ENCODE results near the gene TTC28. TPM values are rescaled to one million over a fixed set of nuclear protein-coding genes. Genes with fewer than 3 reads are reported as not detected.

The TTC28 gene
- total RNA-seq, 1 donor from 2014 or later: 70.8 TPM

DNA sequence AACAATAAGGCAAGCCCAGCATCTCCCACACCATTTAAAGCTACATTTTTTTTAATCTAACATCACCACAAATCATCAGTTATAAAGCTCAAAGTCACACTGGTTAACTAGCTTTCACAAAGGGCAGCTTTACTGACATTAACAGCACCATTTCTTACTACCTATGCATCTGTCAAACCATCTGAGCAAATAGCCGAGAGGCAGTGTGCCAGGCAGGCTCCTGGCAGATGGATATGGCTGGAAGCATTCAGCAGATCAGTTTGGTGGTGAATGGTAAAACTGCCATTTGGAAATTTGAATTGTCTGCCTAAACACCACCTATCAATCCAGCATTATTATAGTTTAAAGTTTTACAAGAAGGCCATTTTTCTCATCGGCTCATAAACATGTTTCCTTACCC, 131.2 kb downstream of the TTC28 start:
- H3K9me3 Mint-ChIP-seq (ENCODE audit: unreplicated experiment): no peaks in the 10 kb centered on the region
- H3K27ac Mint-ChIP-seq (ENCODE audit: unreplicated experiment): no peak overlapping the region
- peaks cover 4% of the 10 kb centered on the region for H3K27me3 Mint-ChIP-seq (ENCODE audit: unreplicated experiment)
- no peak overlapping the region for H3K4me3 Mint-ChIP-seq (ENCODE audit: unreplicated experiment)
- H3K4me1 Mint-ChIP-seq (ENCODE audit: unreplicated experiment): peaks cover 7% of the 10 kb centered on the region
- peaks cover 5% of the 10 kb centered on the region for H3K36me3 Mint-ChIP-seq (ENCODE audit: low read depth, unreplicated experiment)
- TF ChIP-seq, protein P1, sequence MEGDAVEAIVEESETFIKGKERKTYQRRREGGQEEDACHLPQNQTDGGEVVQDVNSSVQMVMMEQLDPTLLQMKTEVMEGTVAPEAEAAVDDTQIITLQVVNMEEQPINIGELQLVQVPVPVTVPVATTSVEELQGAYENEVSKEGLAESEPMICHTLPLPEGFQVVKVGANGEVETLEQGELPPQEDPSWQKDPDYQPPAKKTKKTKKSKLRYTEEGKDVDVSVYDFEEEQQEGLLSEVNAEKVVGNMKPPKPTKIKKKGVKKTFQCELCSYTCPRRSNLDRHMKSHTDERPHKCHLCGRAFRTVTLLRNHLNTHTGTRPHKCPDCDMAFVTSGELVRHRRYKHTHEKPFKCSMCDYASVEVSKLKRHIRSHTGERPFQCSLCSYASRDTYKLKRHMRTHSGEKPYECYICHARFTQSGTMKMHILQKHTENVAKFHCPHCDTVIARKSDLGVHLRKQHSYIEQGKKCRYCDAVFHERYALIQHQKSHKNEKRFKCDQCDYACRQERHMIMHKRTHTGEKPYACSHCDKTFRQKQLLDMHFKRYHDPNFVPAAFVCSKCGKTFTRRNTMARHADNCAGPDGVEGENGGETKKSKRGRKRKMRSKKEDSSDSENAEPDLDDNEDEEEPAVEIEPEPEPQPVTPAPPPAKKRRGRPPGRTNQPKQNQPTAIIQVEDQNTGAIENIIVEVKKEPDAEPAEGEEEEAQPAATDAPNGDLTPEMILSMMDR (IDR thresholded peaks at IDR 0.05; ENCODE audit: unreplicated experiment): no peak
- no peak for DNase-seq (ENCODE audit: low spot score)

DNA sequence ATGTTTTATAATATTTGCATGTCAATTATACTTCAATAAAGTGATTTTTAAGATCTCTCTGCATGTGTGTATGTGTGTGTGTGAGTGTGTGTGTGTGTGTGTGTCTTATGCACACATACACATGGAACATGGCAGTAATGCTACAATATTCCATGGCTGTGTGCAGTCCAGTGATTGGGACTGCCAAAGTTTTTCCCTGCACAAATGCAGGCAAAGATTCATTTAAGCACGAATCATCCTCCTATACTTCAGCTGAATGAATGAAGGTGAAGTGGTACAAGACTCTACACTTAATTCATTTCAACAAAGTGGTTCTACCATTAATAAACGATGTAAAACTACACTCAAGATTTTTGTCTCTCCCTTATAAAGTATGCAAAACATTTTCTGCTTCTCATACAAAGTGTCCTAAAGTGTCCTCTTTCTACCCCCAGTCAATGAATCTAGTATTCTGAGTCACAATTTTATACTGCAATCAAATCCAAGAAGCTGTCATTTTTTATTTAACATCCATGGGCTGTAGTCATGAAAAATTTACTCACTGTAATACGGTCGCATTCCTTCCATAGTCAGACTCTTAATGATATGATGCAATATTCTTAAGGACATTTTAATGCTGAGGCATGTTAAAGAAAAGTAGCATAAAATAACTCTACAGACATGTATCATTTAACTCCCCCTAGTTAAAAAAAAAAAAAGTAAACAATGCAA, 132.4 kb downstream of the TTC28 start:
- no peak for DNase-seq (ENCODE audit: low spot score)
- H3K4me1 Mint-ChIP-seq (ENCODE audit: unreplicated experiment): peaks cover 7% of the 10 kb centered on the region
- TF ChIP-seq, protein P1 (IDR thresholded peaks at IDR 0.05; ENCODE audit: unreplicated experiment): no peak
- H3K27me3 Mint-ChIP-seq (ENCODE audit: unreplicated experiment): peaks cover 3% of the 10 kb centered on the region
- peaks cover 8% of the 10 kb centered on the region for H3K36me3 Mint-ChIP-seq (ENCODE audit: low read depth, unreplicated experiment)
- H3K27ac Mint-ChIP-seq (ENCODE audit: unreplicated experiment): no peak overlapping the region
- H3K9me3 Mint-ChIP-seq (ENCODE audit: unreplicated experiment): no peaks in the 10 kb centered on the region
- H3K4me3 Mint-ChIP-seq (ENCODE audit: unreplicated experiment): no peak overlapping the region

DNA sequence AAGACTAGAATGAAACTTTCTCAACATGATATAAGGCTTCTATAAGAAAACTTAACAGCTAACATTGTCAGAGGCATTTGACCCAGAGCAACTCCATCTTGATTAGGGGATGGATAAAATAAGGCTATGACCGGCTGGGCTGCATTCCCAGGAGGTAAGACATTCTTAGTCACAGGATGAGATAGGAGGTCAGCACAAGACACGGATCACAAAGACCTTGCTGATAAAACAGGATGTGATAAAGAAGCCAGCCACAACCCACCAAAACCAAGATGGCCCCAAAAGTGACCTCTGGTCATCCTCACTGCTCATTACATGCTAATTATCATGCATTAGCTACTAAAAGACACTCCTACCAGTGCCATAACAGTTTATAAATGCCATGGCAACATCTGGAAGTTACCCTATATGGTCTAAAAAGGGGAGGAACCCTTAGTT, 135.2 kb downstream of the TTC28 start:
- Mint-ChIP-seq H3K27me3 (ENCODE audit: unreplicated experiment) (no peaks in the 10 kb centered on the region), H3K4me3 (ENCODE audit: unreplicated experiment) (no peak overlapping the region), H3K36me3 (ENCODE audit: low read depth, unreplicated experiment) (peaks cover 4% of the 10 kb centered on the region), H3K4me1 (ENCODE audit: unreplicated experiment) (peaks cover 3% of the 10 kb centered on the region), H3K27ac (ENCODE audit: unreplicated experiment) (no peak overlapping the region), H3K9me3 (ENCODE audit: unreplicated experiment) (no peaks in the 10 kb centered on the region)
- TF ChIP-seq, protein P1 (IDR thresholded peaks at IDR 0.05; ENCODE audit: unreplicated experiment): no peak
- no peak for DNase-seq (ENCODE audit: low spot score)

DNA sequence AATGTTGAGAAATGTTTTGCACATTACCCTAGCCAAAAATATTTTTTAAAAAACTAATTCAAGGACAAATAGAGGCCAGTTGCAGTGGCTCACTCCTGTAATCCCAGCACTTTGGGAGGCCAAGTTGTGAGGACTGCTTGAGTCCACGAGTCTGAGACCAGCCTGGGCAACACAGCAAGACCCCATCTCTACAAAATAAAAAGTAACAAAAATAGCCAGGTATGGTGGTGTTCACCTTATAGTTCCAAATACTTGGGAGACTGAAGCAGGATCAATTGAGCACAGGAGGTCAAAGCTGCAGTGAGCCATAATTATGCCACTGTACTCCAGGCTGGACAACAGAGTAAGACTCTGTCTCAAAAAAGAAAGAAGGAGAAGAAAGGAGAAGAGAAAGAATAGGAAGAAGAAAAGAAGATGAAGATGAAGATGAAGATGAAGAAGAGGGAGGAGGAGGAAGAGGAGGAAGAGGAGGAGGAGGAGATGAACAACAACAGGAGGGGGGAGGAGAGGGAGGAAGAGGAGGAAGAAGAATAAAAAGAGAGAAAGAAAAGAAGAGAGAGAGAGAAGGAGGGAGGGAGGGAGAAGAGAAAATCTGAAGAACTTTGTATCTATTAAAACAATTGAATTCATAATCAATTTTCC, 136.5 kb downstream of the TTC28 start:
- Mint-ChIP-seq H3K27ac (ENCODE audit: unreplicated experiment) (no peak overlapping the region), H3K4me1 (ENCODE audit: unreplicated experiment) (peaks cover 8% of the 10 kb centered on the region), H3K9me3 (ENCODE audit: unreplicated experiment) (no peaks in the 10 kb centered on the region), H3K36me3 (ENCODE audit: low read depth, unreplicated experiment) (peaks cover 8% of the 10 kb centered on the region), H3K27me3 (ENCODE audit: unreplicated experiment) (peaks cover 2% of the 10 kb centered on the region), H3K4me3 (ENCODE audit: unreplicated experiment) (no peak overlapping the region)
- DNase-seq (ENCODE audit: low spot score): no peak
- TF ChIP-seq, protein P1 (IDR thresholded peaks at IDR 0.05; ENCODE audit: unreplicated experiment): no peak

DNA sequence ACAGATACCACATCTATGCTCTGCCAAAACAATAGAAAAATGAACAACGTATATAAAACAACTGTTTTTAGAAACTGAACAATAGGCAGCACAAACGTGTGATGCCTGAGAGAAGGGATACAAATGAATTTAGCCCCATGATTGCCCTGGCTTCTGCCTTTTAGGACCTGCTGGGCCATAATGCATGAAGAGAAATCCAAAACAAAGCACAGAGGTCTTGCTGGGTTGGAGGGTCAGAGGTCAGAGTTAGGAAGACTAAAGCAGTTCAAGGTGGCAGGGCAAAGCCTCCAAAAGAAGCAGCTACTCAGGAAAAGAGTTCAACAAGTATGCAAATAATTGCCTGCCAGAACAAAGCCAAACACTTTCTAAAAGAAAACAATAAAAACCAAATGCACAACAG, 138.5 kb downstream of the TTC28 start:
- no peak overlapping the region for H3K27ac Mint-ChIP-seq (ENCODE audit: unreplicated experiment)
- no peak overlapping the region for H3K4me3 Mint-ChIP-seq (ENCODE audit: unreplicated experiment)
- H3K27me3 Mint-ChIP-seq (ENCODE audit: unreplicated experiment): peaks cover 2% of the 10 kb centered on the region
- no peaks in the 10 kb centered on the region for H3K9me3 Mint-ChIP-seq (ENCODE audit: unreplicated experiment)
- TF ChIP-seq, protein P1 (IDR thresholded peaks at IDR 0.05; ENCODE audit: unreplicated experiment): no peak
- H3K4me1 Mint-ChIP-seq (ENCODE audit: unreplicated experiment): peaks cover 8% of the 10 kb centered on the region
- H3K36me3 Mint-ChIP-seq (ENCODE audit: low read depth, unreplicated experiment): peaks cover 8% of the 10 kb centered on the region
- no peak for DNase-seq (ENCODE audit: low spot score)

Data from endothelial cell (in vitro differentiated cells).